ENCODE results near the gene LRRFIP1.

Gene LRRFIP1

GRCh38 chr2:237657063-237657462 lies 29.7 kb downstream of the LRRFIP1 start:
- no peaks in the 10 kb centered on the region for H3K9me3 ChIP-seq (ENCODE audit: insufficient read depth, low read length)
- H3K4me1 ChIP-seq (ENCODE audit: low read length) = no peaks in the 10 kb centered on the region
- no peak overlapping the region for H3K4me3 ChIP-seq (ENCODE audit: low read length)
- H4K20me1 ChIP-seq (ENCODE audit: insufficient read depth, low read length) = no peaks in the 10 kb centered on the region
- H3K36me3 ChIP-seq (replicated peaks; ENCODE audit: low read depth, low read length) = no peaks in the 10 kb centered on the region
- H3K9ac ChIP-seq (ENCODE audit: low read length) = no peak overlapping the region
- H3K79me2 ChIP-seq (ENCODE audit: low read length) = no peaks in the 10 kb centered on the region
- no peak overlapping the region for H2AFZ ChIP-seq (ENCODE audit: low read depth, low read length)
- H3K27ac ChIP-seq (ENCODE audit: low read length) = no peak overlapping the region
- no peak overlapping the region for H3K4me2 ChIP-seq (ENCODE audit: low read length)
- TF ChIP-seq EZH2phosphoT487 (IDR thresholded peaks at IDR 0.05; ENCODE audit: low read depth) (no peak), CTCF (IDR thresholded peaks at IDR 0.05; ENCODE audit: low read depth, low read length) (no peak)
- H3K27me3 ChIP-seq (ENCODE audit: low read depth, low read length) = peaks cover 28% of the 10 kb centered on the region

- no peak for TF ChIP-seq CTCF (IDR thresholded peaks at IDR 0.05; ENCODE audit: low read depth, low read length)
- TF ChIP-seq EZH2phosphoT487 (IDR thresholded peaks at IDR 0.05; ENCODE audit: low read depth) = no peak
- no peak overlapping the region for H3K27ac ChIP-seq (ENCODE audit: low read length)
- no peaks in the 10 kb centered on the region for H3K36me3 ChIP-seq (replicated peaks; ENCODE audit: low read depth, low read length)
- no peak overlapping the region for H3K9ac ChIP-seq (ENCODE audit: low read length)
- H2AFZ ChIP-seq (ENCODE audit: low read depth, low read length) = no peak overlapping the region
- peaks cover 3% of the 10 kb centered on the region; the same call in 1 of the 2 replicates for H3K4me1 ChIP-seq (ENCODE audit: low read length)
- no peaks in the 10 kb centered on the region for H3K9me3 ChIP-seq (ENCODE audit: insufficient read depth, low read length)
- no peaks in the 10 kb centered on the region for H3K79me2 ChIP-seq (ENCODE audit: low read length)
- peaks cover 36% of the 10 kb centered on the region for H3K27me3 ChIP-seq (ENCODE audit: low read depth, low read length)
- no peak overlapping the region for H3K4me3 ChIP-seq (ENCODE audit: low read length)
- H3K4me2 ChIP-seq (ENCODE audit: low read length) = no peak overlapping the region
- no peaks in the 10 kb centered on the region for H4K20me1 ChIP-seq (ENCODE audit: insufficient read depth, low read length)
Observed at GRCh38 chr2:237660381-237660900, 33.1 kb downstream of the LRRFIP1 start.

- Histone ChIP-seq H3K79me2 (ENCODE audit: low read length) (no peaks in the 10 kb centered on the region), H3K4me3 (ENCODE audit: low read length) (no peak overlapping the region), H4K20me1 (ENCODE audit: insufficient read depth, low read length) (no peaks in the 10 kb centered on the region), H2AFZ (ENCODE audit: low read depth, low read length) (no peak overlapping the region), H3K36me3 (replicated peaks; ENCODE audit: low read depth, low read length) (no peaks in the 10 kb centered on the region), H3K9ac (ENCODE audit: low read length) (no peak overlapping the region), H3K9me3 (ENCODE audit: insufficient read depth, low read length) (no peaks in the 10 kb centered on the region), H3K27ac (ENCODE audit: low read length) (no peak overlapping the region), H3K4me1 (ENCODE audit: low read length) (peaks cover 11% of the 10 kb centered on the region), H3K27me3 (ENCODE audit: low read depth, low read length) (peaks cover 41% of the 10 kb centered on the region), H3K4me2 (ENCODE audit: low read length) (no peak overlapping the region)
- TF ChIP-seq EZH2phosphoT487 (IDR thresholded peaks at IDR 0.05; ENCODE audit: low read depth) = no peak
- no peak for TF ChIP-seq CTCF (IDR thresholded peaks at IDR 0.05; ENCODE audit: low read depth, low read length)
Observed at GRCh38 chr2:237661270-237661669, 33.9 kb downstream of the LRRFIP1 start.

GRCh38 chr2:237661799-237662328 lies 34.5 kb downstream of the LRRFIP1 start:
- Histone ChIP-seq H3K9ac (ENCODE audit: low read length) (no peak overlapping the region), H3K4me2 (ENCODE audit: low read length) (no peak overlapping the region), H3K27ac (ENCODE audit: low read length) (no peak overlapping the region), H3K36me3 (replicated peaks; ENCODE audit: low read depth, low read length) (no peaks in the 10 kb centered on the region), H3K4me3 (ENCODE audit: low read length) (no peak overlapping the region), H4K20me1 (ENCODE audit: insufficient read depth, low read length) (no peaks in the 10 kb centered on the region), H2AFZ (ENCODE audit: low read depth, low read length) (no peak overlapping the region), H3K27me3 (ENCODE audit: low read depth, low read length) (peaks cover 42% of the 10 kb centered on the region), H3K4me1 (ENCODE audit: low read length) (peaks cover 13% of the 10 kb centered on the region), H3K9me3 (ENCODE audit: insufficient read depth, low read length) (no peaks in the 10 kb centered on the region), H3K79me2 (ENCODE audit: low read length) (no peaks in the 10 kb centered on the region)
- no peak for TF ChIP-seq CTCF (IDR thresholded peaks at IDR 0.05; ENCODE audit: low read depth, low read length)
- TF ChIP-seq EZH2phosphoT487 (IDR thresholded peaks at IDR 0.05; ENCODE audit: low read depth) = no peak
